ENCODE results near the gene PSMA1.

- TF ChIP-seq ETS1 (CRISPR knock-in tag; IDR thresholded peaks at IDR 0.05) (no peak), ZBTB21 (CRISPR knock-in tag; IDR thresholded peaks at IDR 0.05) (no peak), ZNF136 (CRISPR knock-in tag; IDR thresholded peaks at IDR 0.05; ENCODE audit: low read depth) (no peak), ZBTB34 (CRISPR knock-in tag; IDR thresholded peaks at IDR 0.05) (no peak)
Observed at GRCh38 chr11:14555818-14556217, 35.6 kb upstream of the PSMA1 start.
